Keratinocyte (primary cell): Measurements from ENCODE around the gene FGF8. TPM values are rescaled to one million over a fixed set of nuclear protein-coding genes. Genes with fewer than 3 reads are reported as not detected.

Source experiments
- DNase-seq: peaks from one replicate; pipeline ENCODE4 v3.0.0-alpha.2; 2011; ENCODE audit warnings: low read depth, missing footprints, low spot score
- FAIRE-seq: peaks from 2 replicates; lab custom pipeline; 2011; peaks lifted over from hg19 to GRCh38; lab: Jason Lieb, UNC
- H2AFZ ChIP-seq: 2 replicates; pipeline ENCODE4 v1.6.0; 2012; ENCODE audit warnings: low read length, control low read depth, inconsistent platforms; ENCODE audit not compliant: control insufficient read depth
- H3K27ac ChIP-seq: 2 replicates; pipeline ENCODE4 v1.5.1; 2011; ENCODE audit warnings: low read length; ENCODE audit not compliant: control insufficient read depth, insufficient read depth
- H3K27me3 ChIP-seq: 3 replicates; pipeline ENCODE4 v1.6.0; 2011; ENCODE audit warnings: low read length; ENCODE audit not compliant: control insufficient read depth, insufficient read depth; ENCODE audit errors: extremely low read depth
- H3K36me3 ChIP-seq, 2 experiments: 2 replicates in 1 of 2; 3 replicates in 1 of 2; pipeline ENCODE4 v1.5.1; 2011; ENCODE audit warnings: low read length in 2 of 2, mild to moderate bottlenecking in 1 of 2; ENCODE audit not compliant: control insufficient read depth in 2 of 2, insufficient read depth in 2 of 2; ENCODE audit errors: extremely low read depth in 1 of 2
- H3K4me1 ChIP-seq: 3 replicates; pipeline ENCODE4 v1.5.1; 2011; ENCODE audit warnings: low read length; ENCODE audit not compliant: control insufficient read depth, insufficient read depth; ENCODE audit errors: extremely low read depth
- H3K4me2 ChIP-seq: 3 replicates; pipeline ENCODE4 v1.6.0; 2011; ENCODE audit warnings: low read depth, low read length; ENCODE audit not compliant: control insufficient read depth, insufficient read depth; ENCODE audit errors: extremely low read depth
- H3K4me3 ChIP-seq, 3 experiments: fragments of 200-600 bp in 1 of 3; sonication (generic) in 1 of 3; 2 replicates in 2 of 3; 3 replicates in 1 of 3; pipeline ENCODE4 v1.5.1; 2011 to 2016; ENCODE audit warnings: low read length in 3 of 3, mild to moderate bottlenecking in 3 of 3, control low read depth in 2 of 3, inconsistent platforms in 1 of 3, low read depth in 1 of 3, mixed read lengths in 1 of 3, mixed run types in 1 of 3, moderate library complexity in 1 of 3; ENCODE audit not compliant: control insufficient read depth in 2 of 3, insufficient read depth in 2 of 3; ENCODE audit errors: extremely low read depth in 1 of 3
- H3K79me2 ChIP-seq: 2 replicates; pipeline ENCODE4 v1.6.0; 2012; ENCODE audit warnings: low read length; ENCODE audit not compliant: control insufficient read depth, insufficient read depth
- H3K9ac ChIP-seq: 3 replicates; pipeline ENCODE4 v1.6.0; 2011; ENCODE audit warnings: low read length; ENCODE audit not compliant: control insufficient read depth, insufficient read depth; ENCODE audit errors: extremely low read depth
- H3K9me1 ChIP-seq: 3 replicates; pipeline ENCODE4 v1.6.0; 2011; ENCODE audit warnings: low read length; ENCODE audit not compliant: control insufficient read depth, insufficient read depth; ENCODE audit errors: extremely low read depth
- H3K9me3 ChIP-seq: 2 replicates; pipeline ENCODE4 v1.5.1; 2012; ENCODE audit warnings: low read depth, low read length; ENCODE audit not compliant: control insufficient read depth
- H4K20me1 ChIP-seq: 3 replicates; pipeline ENCODE4 v1.6.0; 2011; ENCODE audit warnings: low read length; ENCODE audit not compliant: control insufficient read depth, insufficient read depth; ENCODE audit errors: extremely low read depth
- EZH2 ChIP-seq: IDR thresholded peaks from one replicate; pipeline ENCODE4 v1.6.1; 2012; ENCODE audit warnings: inconsistent platforms, mild to moderate bottlenecking, low read length, moderate library complexity
- dilution Hi-C: fragments of 300-500 bp; cut with MboI; formaldehyde crosslinking; loops from one replicate; pipeline ENCODE4 v1.7.0; 2020; ENCODE audit warnings: low sequenced_read_pairs; ENCODE audit not compliant: extremely low pct_ligation_motif_present
- polyA plus RNA-seq, 5 experiments: library from polyadenylated mRNA; depleted of rRNA in 3 of 5; stranded (reverse) in 3 of 5; stranded (forward) in 1 of 5; unstranded in 1 of 5; fragments of >200 nt; gene quantifications; 1 replicate in 1 of 5; 2 replicates in 3 of 5; 3 replicates in 1 of 5; pipeline versions ENCODE4 v1.2.1 to v1.2.3, GENCODE V29; 2011 to 2012; ENCODE audit warnings: missing spikeins in 2 of 5, low read depth in 1 of 5, low replicate concordance in 1 of 5
- TF ChIP-seq, protein P1 (sequence below), 3 experiments: IDR thresholded peaks in 1 of 3; conservative IDR thresholded peaks in 1 of 3; optimal IDR thresholded peaks in 1 of 3; 2 replicates in 2 of 3; 3 replicates in 1 of 3; pipeline versions ENCODE3 to v1.5.1; 2011; ENCODE audit warnings: low read length in 3 of 3, mild to moderate bottlenecking in 3 of 3, moderate library complexity in 2 of 3, control low read depth in 1 of 3, inconsistent platforms in 1 of 3; ENCODE audit not compliant: insufficient read depth in 2 of 3; ENCODE audit errors: extremely low read depth in 1 of 3

FGF8 gene
- polyA plus RNA-seq, 1 donor (not counting 4 experiments of a cell fraction or from before 2014, with no cell fraction given) = not detected

- H3K9me1 ChIP-seq = no peaks in the 10 kb centered on the region
- FAIRE-seq (no peak), DNase-seq (no peak)
- TF ChIP-seq, protein P1, sequence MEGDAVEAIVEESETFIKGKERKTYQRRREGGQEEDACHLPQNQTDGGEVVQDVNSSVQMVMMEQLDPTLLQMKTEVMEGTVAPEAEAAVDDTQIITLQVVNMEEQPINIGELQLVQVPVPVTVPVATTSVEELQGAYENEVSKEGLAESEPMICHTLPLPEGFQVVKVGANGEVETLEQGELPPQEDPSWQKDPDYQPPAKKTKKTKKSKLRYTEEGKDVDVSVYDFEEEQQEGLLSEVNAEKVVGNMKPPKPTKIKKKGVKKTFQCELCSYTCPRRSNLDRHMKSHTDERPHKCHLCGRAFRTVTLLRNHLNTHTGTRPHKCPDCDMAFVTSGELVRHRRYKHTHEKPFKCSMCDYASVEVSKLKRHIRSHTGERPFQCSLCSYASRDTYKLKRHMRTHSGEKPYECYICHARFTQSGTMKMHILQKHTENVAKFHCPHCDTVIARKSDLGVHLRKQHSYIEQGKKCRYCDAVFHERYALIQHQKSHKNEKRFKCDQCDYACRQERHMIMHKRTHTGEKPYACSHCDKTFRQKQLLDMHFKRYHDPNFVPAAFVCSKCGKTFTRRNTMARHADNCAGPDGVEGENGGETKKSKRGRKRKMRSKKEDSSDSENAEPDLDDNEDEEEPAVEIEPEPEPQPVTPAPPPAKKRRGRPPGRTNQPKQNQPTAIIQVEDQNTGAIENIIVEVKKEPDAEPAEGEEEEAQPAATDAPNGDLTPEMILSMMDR (optimal IDR thresholded peaks at IDR 0.05 in 1 of 3, IDR thresholded peaks at IDR 0.05 in 1 of 3, conservative IDR thresholded peaks at IDR 0.05 in 1 of 3; ENCODE audit: extremely low read depth in 1 of 3, insufficient read depth in 2 of 3, low read length in 3 of 3) = no peak
- TF ChIP-seq EZH2 = no peak
- no peaks in the 10 kb centered on the region for H3K4me1 ChIP-seq
- H3K9me3 ChIP-seq = no peaks in the 10 kb centered on the region
- H4K20me1 ChIP-seq = no peaks in the 10 kb centered on the region
- no peak overlapping the region for H3K4me2 ChIP-seq
- peaks cover 59% of the 10 kb centered on the region for H3K27me3 ChIP-seq
- no peaks in the 10 kb centered on the region for H3K79me2 ChIP-seq
- no peak overlapping the region for H3K27ac ChIP-seq
- H3K36me3 ChIP-seq = no peaks in the 10 kb centered on the region
- H3K4me3 ChIP-seq = no peak overlapping the region
- H3K9ac ChIP-seq = no peak overlapping the region
- dilution Hi-C loops = no loop called here
- H2AFZ ChIP-seq = no peak overlapping the region
Measured at GRCh38 chr10:101767600-101767945, 8.3 kb downstream of the FGF8 start.

DNA sequence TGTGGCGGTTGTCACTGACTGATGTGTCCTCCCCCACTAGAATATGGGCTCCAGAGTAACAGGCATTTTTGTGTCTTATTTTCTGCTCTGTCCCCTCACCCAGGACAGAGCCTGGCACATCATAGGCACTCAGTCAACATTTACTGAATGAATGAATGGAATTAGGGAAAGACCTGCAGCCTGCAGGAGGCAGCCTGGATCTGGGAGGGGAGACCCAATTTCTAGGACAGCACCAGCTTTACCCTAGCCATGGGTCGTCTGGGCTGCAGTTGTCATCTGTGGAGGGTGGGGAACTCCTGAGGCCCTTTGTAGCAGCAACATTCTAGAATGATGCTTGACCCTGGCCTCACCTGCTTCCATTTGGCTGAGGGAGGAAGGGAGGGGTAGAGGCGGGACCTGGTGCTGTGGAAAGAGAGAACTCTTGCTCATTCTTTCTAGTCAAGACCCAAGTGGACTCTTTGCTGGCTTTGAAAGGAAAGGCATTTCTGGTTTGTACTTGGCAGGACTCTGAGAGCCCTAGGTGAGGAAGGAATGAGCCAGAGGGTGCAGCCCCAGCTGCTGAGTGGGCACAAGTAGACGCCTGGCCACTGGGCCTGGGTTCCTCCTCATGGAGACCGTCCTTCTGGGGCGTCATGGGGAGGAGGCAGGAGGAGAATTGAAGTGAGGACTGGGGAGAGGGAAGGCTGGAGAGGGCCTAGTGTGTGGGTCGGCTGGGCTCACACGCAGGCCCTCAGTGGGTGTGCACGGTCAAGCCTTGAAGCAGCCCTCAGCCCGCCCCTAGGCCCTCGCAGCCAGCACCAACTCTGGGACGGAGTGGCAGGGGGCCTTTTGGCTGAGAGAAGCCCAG, 8.9 kb downstream of the FGF8 start:
- Histone ChIP-seq H2AFZ (no peak overlapping the region), H3K9ac (no peak overlapping the region), H3K36me3 (no peaks in the 10 kb centered on the region), H3K4me1 (no peaks in the 10 kb centered on the region), H3K79me2 (no peaks in the 10 kb centered on the region), H3K9me1 (no peaks in the 10 kb centered on the region), H3K27me3 (peaks cover 56% of the 10 kb centered on the region), H3K27ac (no peak overlapping the region), H3K9me3 (no peaks in the 10 kb centered on the region), H3K4me2 (no peak overlapping the region), H3K4me3 (no peak overlapping the region), H4K20me1 (no peaks in the 10 kb centered on the region)
- FAIRE-seq (no peak), DNase-seq (no peak)
- dilution Hi-C loops = no loop called here
- no peak for TF ChIP-seq EZH2
- TF ChIP-seq, protein P1 (optimal IDR thresholded peaks at IDR 0.05 in 1 of 3, IDR thresholded peaks at IDR 0.05 in 1 of 3, conservative IDR thresholded peaks at IDR 0.05 in 1 of 3; ENCODE audit: extremely low read depth in 1 of 3, insufficient read depth in 2 of 3, low read length in 3 of 3) = no peak
